Esophagus muscularis mucosa (tissue), 3 donors: ENCODE data around the gene WFDC1.

Source experiments
- CTCF ChIP-seq, 3 experiments: fragments of 200-600 bp in 2 of 3; fragments of 450-650 bp in 1 of 3; sonication (generic) in 2 of 3; IDR thresholded peaks; one replicate each; pipeline ENCODE4 v1.5.1; 2017 to 2019; ENCODE audit warnings: antibody characterized with exemption in 3 of 3, mild to moderate bottlenecking in 2 of 3, moderate library complexity in 1 of 3
- POLR2A ChIP-seq: fragments of 450-650 bp; IDR thresholded peaks from one replicate; pipeline ENCODE4 v1.6.1; 2017; ENCODE audit warnings: antibody characterized with exemption, moderate library complexity, mild to moderate bottlenecking, low read depth
- POLR2AphosphoS5 ChIP-seq, 2 donors: sonication (generic); formaldehyde crosslinking; IDR thresholded peaks; one replicate each; pipeline ENCODE4 v1.6.1; 2017; ENCODE audit warnings: antibody characterized with exemption in 2 of 2

GRCh38 chr16:84339766-84340165, 45.1 kb downstream of the WFDC1 start:
- no peak for TF ChIP-seq POLR2A
- no peak for TF ChIP-seq CTCF (IDR thresholded peaks at IDR 0.05)
- no peak for TF ChIP-seq POLR2AphosphoS5 (IDR thresholded peaks at IDR 0.05)
